H9 (cell line): ENCODE data around the gene DENND6B. TPM values are rescaled to one million over a fixed set of nuclear protein-coding genes. Genes with fewer than 3 reads are reported as not detected.
A peak's percentile ranks its signal among the peaks of the same experiment; 100 is the strongest.

Experiments used
- DNase-seq: peaks from one replicate; pipeline ENCODE4 v3.0.0-alpha.2; 2017
- H2AFZ ChIP-seq: one replicate; pipeline ENCODE4 v1.6.1; 2013; ENCODE audit warnings: mild to moderate bottlenecking, low read length, control low read depth, moderate library complexity
- H2AK5ac ChIP-seq: 2 replicates; pipeline ENCODE4 v1.6.1; 2013; ENCODE audit warnings: low read length, control low read depth, mixed read lengths; ENCODE audit not compliant: insufficient read length
- H2BK120ac ChIP-seq: one replicate; pipeline ENCODE4 v1.6.1; 2013; ENCODE audit warnings: low read depth, mild to moderate bottlenecking, low read length, control low read depth, inconsistent platforms; ENCODE audit not compliant: poor library complexity, severe bottlenecking
- H2BK12ac ChIP-seq: 2 replicates; pipeline ENCODE4 v1.6.1; 2013; ENCODE audit warnings: low read length, control low read depth, mixed read lengths, low read depth; ENCODE audit not compliant: insufficient read length
- H2BK15ac ChIP-seq: 2 replicates; pipeline ENCODE4 v1.6.1; 2013; ENCODE audit warnings: low read depth, low read length, control low read depth
- H2BK20ac ChIP-seq: one replicate; pipeline ENCODE4 v1.6.1; 2013; ENCODE audit warnings: low read depth, mild to moderate bottlenecking, low read length, control low read depth, inconsistent platforms; ENCODE audit not compliant: poor library complexity, severe bottlenecking
- H2BK5ac ChIP-seq: 2 replicates; pipeline ENCODE4 v1.6.1; 2013; ENCODE audit warnings: low read length, control low read depth, mixed read lengths; ENCODE audit not compliant: insufficient read length
- H3K14ac ChIP-seq: 2 replicates; pipeline ENCODE4 v1.6.1; 2013; ENCODE audit warnings: low read length, control low read depth; ENCODE audit not compliant: insufficient read depth
- H3K18ac ChIP-seq: 2 replicates; pipeline ENCODE4 v1.6.1; 2013; ENCODE audit warnings: low read depth, mild to moderate bottlenecking, mixed read lengths, low read length, control low read depth; ENCODE audit not compliant: insufficient read length
- H3K23ac ChIP-seq: 2 replicates; pipeline ENCODE4 v1.6.1; 2013; ENCODE audit warnings: low read length, control low read depth, mixed read lengths, low read depth; ENCODE audit not compliant: insufficient read length
- H3K23me2 ChIP-seq: 2 replicates; pipeline ENCODE4 v1.6.1; 2013; ENCODE audit warnings: low read depth, mild to moderate bottlenecking, mixed read lengths, low read length, control low read depth; ENCODE audit not compliant: insufficient read length, poor library complexity, severe bottlenecking
- H3K27ac ChIP-seq: 2 replicates; pipeline ENCODE4 v1.5.1; 2013; ENCODE audit warnings: low read length, control low read depth, mixed read lengths, low read depth; ENCODE audit not compliant: insufficient read length
- H3K27me3 ChIP-seq: 2 replicates; pipeline ENCODE4 v1.6.1; 2013; ENCODE audit warnings: low read length, control low read depth, inconsistent platforms; ENCODE audit not compliant: insufficient read depth
- H3K4ac ChIP-seq: 2 replicates; pipeline ENCODE4 v1.6.1; 2013; ENCODE audit warnings: low read depth, mild to moderate bottlenecking, control low read depth, inconsistent platforms, low read length, moderate library complexity
- H3K4me1 ChIP-seq: 2 replicates; pipeline ENCODE4 v1.6.1; 2013; ENCODE audit warnings: low read length, control low read depth, inconsistent platforms; ENCODE audit not compliant: insufficient read depth
- H3K4me2 ChIP-seq: 2 replicates; pipeline ENCODE4 v1.6.1; 2013; ENCODE audit warnings: low read length, control low read depth, mixed read lengths; ENCODE audit not compliant: insufficient read length, insufficient read depth
- H3K56ac ChIP-seq: 2 replicates; pipeline ENCODE4 v1.6.1; 2013; ENCODE audit warnings: low read depth, mild to moderate bottlenecking, mixed read lengths, low read length, control low read depth; ENCODE audit not compliant: insufficient read length
- H3K79me1 ChIP-seq: 2 replicates; pipeline ENCODE4 v1.6.1; 2013; ENCODE audit warnings: low read depth, mild to moderate bottlenecking, moderate library complexity, low read length, control low read depth, inconsistent platforms; ENCODE audit not compliant: insufficient read depth, poor library complexity, severe bottlenecking
- H3K79me2 ChIP-seq: 2 replicates; pipeline ENCODE4 v1.6.1; 2013; ENCODE audit warnings: low read length, control low read depth, inconsistent platforms; ENCODE audit not compliant: insufficient read depth
- H3K9ac ChIP-seq: 2 replicates; pipeline ENCODE4 v1.6.1; 2013; ENCODE audit warnings: low read length, control low read depth, mixed read lengths; ENCODE audit not compliant: insufficient read length; ENCODE audit errors: extremely low read depth
- H3K9me3 ChIP-seq: one replicate; pipeline ENCODE4 v1.6.1; 2013; ENCODE audit warnings: low read depth, low read length, inconsistent platforms; ENCODE audit not compliant: control insufficient read depth
- H3T11ph ChIP-seq: one replicate; pipeline ENCODE4 v1.6.1; 2013; ENCODE audit warnings: mild to moderate bottlenecking, low read length, control low read depth, inconsistent platforms
- H4K20me1 ChIP-seq: one replicate; pipeline ENCODE4 v1.6.1; 2013; ENCODE audit not compliant: control insufficient read depth, insufficient read length, insufficient read depth
- H4K5ac ChIP-seq: 2 replicates; pipeline ENCODE4 v1.6.1; 2013; ENCODE audit warnings: low read depth, mild to moderate bottlenecking, mixed read lengths, low read length, control low read depth; ENCODE audit not compliant: insufficient read length
- H4K8ac ChIP-seq: replicated peaks from 2 replicates; pipeline ENCODE4 v1.6.1; 2013; ENCODE audit warnings: low read length, control low read depth, mixed read lengths, low read depth; ENCODE audit not compliant: insufficient read length
- H4K91ac ChIP-seq: 2 replicates; pipeline ENCODE4 v1.6.1; 2013; ENCODE audit warnings: low read depth, mild to moderate bottlenecking, moderate library complexity, mixed read lengths, low read length, control low read depth; ENCODE audit not compliant: insufficient read length
- H3K27ac Mint-ChIP-seq, 3 experiments: 2 replicates in 2 of 3; 3 replicates in 1 of 3; pipeline ENCODE4 v1.8.0; 2020 to 2021; ENCODE audit warnings: mixed read lengths in 3 of 3, mild to moderate bottlenecking in 1 of 3, moderate library complexity in 1 of 3
- H3K27me3 Mint-ChIP-seq: 2 replicates; pipeline ENCODE4 v1.8.0; 2021; ENCODE audit warnings: low read depth, mild to moderate bottlenecking, moderate library complexity, mixed read lengths
- H3K36me3 Mint-ChIP-seq, 3 experiments: 2 replicates in 2 of 3; 3 replicates in 1 of 3; pipeline ENCODE4 v1.8.0; 2020 to 2021; ENCODE audit warnings: low read depth in 3 of 3, mixed read lengths in 3 of 3; ENCODE audit not compliant: insufficient read depth in 1 of 3
- H3K4me1 Mint-ChIP-seq, 2 experiments: 2 replicates each; pipeline ENCODE4 v1.8.0; 2020; ENCODE audit warnings: mixed read lengths in 2 of 2
- H3K4me3 Mint-ChIP-seq, 2 experiments: 2 replicates in 1 of 2; 3 replicates in 1 of 2; pipeline ENCODE4 v1.8.0; 2020 to 2021; ENCODE audit warnings: mild to moderate bottlenecking in 2 of 2, mixed read lengths in 2 of 2, moderate library complexity in 1 of 2
- H3K9me3 Mint-ChIP-seq, 2 experiments: 2 replicates in 1 of 2; 3 replicates in 1 of 2; pipeline ENCODE4 v1.8.0; 2020; ENCODE audit warnings: mild to moderate bottlenecking in 2 of 2, mixed read lengths in 2 of 2, moderate library complexity in 1 of 2
- CTCF ChIP-seq: fragments of 200-600 bp; sonication (generic); conservative IDR thresholded peaks from 3 replicates; pipeline ENCODE4 v1.8.0; 2021; ENCODE audit warnings: antibody characterized with exemption, mild to moderate bottlenecking
- WGBS: extraction: QIAGEN DNeasy Blood & Tissue Kit; methylation state at CpG from one replicate; pipeline ENCODE4 v1.1.7; 2013; ENCODE audit warnings: missing lambda C conversion rate, low lambda C conversion rate, mixed read lengths; ENCODE audit not compliant: insufficient read length; ENCODE audit errors: extremely low coverage; 5-methylcytosine and 5-hydroxymethylcytosine counted together
- total RNA-seq: library from RNA; stranded (reverse); gene quantifications from 2 replicates; pipeline ENCODE4 v1.2.1, GENCODE V29; 2021

The DENND6B gene
- total RNA-seq, 1 experiment from 2014 or later, result 1.5 TPM

- no peak for TF ChIP-seq CTCF
- Histone ChIP-seq H4K91ac (no peak overlapping the region), H2BK15ac (no peak overlapping the region), H3K14ac (no peak overlapping the region), H4K20me1 (no peaks in the 10 kb centered on the region), H3K23me2 (peaks cover 5% of the 10 kb centered on the region), H3K4ac (no peak overlapping the region), H2BK5ac (no peak overlapping the region), H3K79me2 (no peaks in the 10 kb centered on the region), H3K27me3 (peaks cover 15% of the 10 kb centered on the region; the same call in 1 of the 2 replicates), H2AK5ac (no peak overlapping the region), H3T11ph (no peak overlapping the region), H2AFZ (no peak overlapping the region), H2BK20ac (no peak overlapping the region), H3K18ac (no peak overlapping the region), H3K9me3 (no peaks in the 10 kb centered on the region), H4K5ac (no peak overlapping the region), H3K9ac (no peak overlapping the region), H2BK120ac (no peak overlapping the region), H3K4me2 (peak overlapping the region; percentile 38), H4K8ac (no peak overlapping the region), H3K27ac (no peak overlapping the region), H3K23ac (no peak overlapping the region), H3K4me1 (no peaks in the 10 kb centered on the region), H3K56ac (no peak overlapping the region), H2BK12ac (no peak overlapping the region), H3K79me1 (no peaks in the 10 kb centered on the region)
- Mint-ChIP-seq H3K27me3 (peaks cover 55% of the 10 kb centered on the region), H3K9me3 (peaks cover 4 to 7% of the 10 kb centered on the region in 2 experiments), H3K4me1 (peaks cover 2 to 12% of the 10 kb centered on the region in 2 experiments; a peak in 3 of 4 replicates), H3K4me3 (peak overlapping the region; percentile 42 to 74), H3K36me3 (peaks cover 7 to 18% (median 14%) of the 10 kb centered on the region in 3 experiments), H3K27ac (no peak overlapping the region)
- WGBS, result no CpG with 5 or more reads among the region's 53 CpGs
- DNase-seq, result peak; percentile 84
Observed at GRCh38 chr22:50270666-50271394, 56.0 kb downstream of the DENND6B start.
